ENCODE results near the gene HIGD1C.

GRCh38 chr12:50949801-50950302 lies 2.5 kb upstream of the HIGD1C start:
- TF ChIP-seq CTCF (conservative IDR thresholded peaks at IDR 0.05) (no peak), EZH2 (IDR thresholded peaks at IDR 0.05; ENCODE audit: low read depth) (no peak)
